K562 (cell line): ENCODE measurements around the gene DOCK1. TPM values are rescaled to one million over a fixed set of nuclear protein-coding genes. Genes with fewer than 3 reads are reported as not detected.

ENCODE experiments used
- ARID1B ChIP-seq: fragments of 450-650 bp; IDR thresholded peaks from 2 replicates; pipeline ENCODE4 v1.6.1; 2016; ENCODE audit warnings: antibody characterized with exemption, mild to moderate bottlenecking, inconsistent platforms
- C11orf30 ChIP-seq: fragments of 450-650 bp; IDR thresholded peaks from 2 replicates; pipeline ENCODE4 v1.6.1; 2016; ENCODE audit warnings: low read depth, mild to moderate bottlenecking
- CC2D1A ChIP-seq: fragments of 450-650 bp; IDR thresholded peaks from 2 replicates; pipeline ENCODE4 v1.6.1; 2017; ENCODE audit warnings: mild to moderate bottlenecking
- CEBPZ ChIP-seq: fragments of 150-350 bp; IDR thresholded peaks from 2 replicates; pipeline ENCODE4 v1.6.1; 2014; ENCODE audit warnings: low read depth, mild to moderate bottlenecking, low read length, borderline replicate concordance
- EGR1 ChIP-seq: fragments of 450-650 bp; conservative IDR thresholded peaks from 2 replicates; pipeline ENCODE4 v1.6.1; 2017; ENCODE audit warnings: mild to moderate bottlenecking
- SRSF7 ChIP-seq: fragments of 200-400 bp; formaldehyde crosslinking; optimal IDR thresholded peaks from 2 replicates; pipeline ENCODE3; 2017; ENCODE audit warnings: mild to moderate bottlenecking, low read depth, low read length
- XRCC3 ChIP-seq: fragments of 450-650 bp; IDR thresholded peaks from 2 replicates; pipeline ENCODE4 v1.6.1; 2017; ENCODE audit warnings: mild to moderate bottlenecking, moderate library complexity
- ZBTB43 ChIP-seq: sonication (generic); formaldehyde crosslinking; IDR thresholded peaks from 2 replicates; pipeline ENCODE4 v1.8.0; 2023; ENCODE audit warnings: mild to moderate bottlenecking, missing genetic modification reagents
- polyA plus RNA-seq, 8 experiments: library from polyadenylated mRNA; depleted of rRNA in 4 of 8; stranded (reverse) in 5 of 8; unstranded in 3 of 8; fragments of >200 nt; fragmentation: Nextera tagmentation in 2 of 8; fragmentation: Illumina TruSeq in 1 of 8; extraction: Ambion mirVana in 2 of 8; extraction: Trizol in 1 of 8; gene quantifications; 2 replicates each; pipeline versions ENCODE4 v1.2.1 to v1.2.3, GENCODE V29; 2011 to 2014; ENCODE audit warnings: inconsistent platforms in 1 of 8, missing spikeins in 1 of 8
- total RNA-seq, 7 experiments: library from RNA; depleted of rRNA in 6 of 7; stranded (reverse); fragments of >200 nt in 6 of 7; fragmentation: Illumina TruSeq in 2 of 7; extraction: Trizol in 2 of 7; gene quantifications; 2 replicates each; pipeline versions ENCODE4 v1.2.1 to v1.2.3, GENCODE V29; 2011 to 2021; ENCODE audit warnings: low replicate concordance in 1 of 7
- TF ChIP-seq, protein P1 (sequence below): fragments of 250-450 bp; sonication (Bioruptor Pico); IDR thresholded peaks from 2 replicates; pipeline ENCODE4 v1.4.0; 2020; ENCODE audit warnings: mild to moderate bottlenecking

DOCK1 gene
- total and polyA plus RNA-seq, 9 of the 15 experiments (the other 6 are each of a cell fraction or from before 2014, with no cell fraction given) = 0.31 TPM; not detected in 8

GRCh38 chr10:127392351-127393235, 487.4 kb downstream of the DOCK1 start (continued):
- no peak for TF ChIP-seq ZBTB43 (CRISPR knock-in tag)
- TF ChIP-seq EGR1 = no peak
- TF ChIP-seq, protein P1, sequence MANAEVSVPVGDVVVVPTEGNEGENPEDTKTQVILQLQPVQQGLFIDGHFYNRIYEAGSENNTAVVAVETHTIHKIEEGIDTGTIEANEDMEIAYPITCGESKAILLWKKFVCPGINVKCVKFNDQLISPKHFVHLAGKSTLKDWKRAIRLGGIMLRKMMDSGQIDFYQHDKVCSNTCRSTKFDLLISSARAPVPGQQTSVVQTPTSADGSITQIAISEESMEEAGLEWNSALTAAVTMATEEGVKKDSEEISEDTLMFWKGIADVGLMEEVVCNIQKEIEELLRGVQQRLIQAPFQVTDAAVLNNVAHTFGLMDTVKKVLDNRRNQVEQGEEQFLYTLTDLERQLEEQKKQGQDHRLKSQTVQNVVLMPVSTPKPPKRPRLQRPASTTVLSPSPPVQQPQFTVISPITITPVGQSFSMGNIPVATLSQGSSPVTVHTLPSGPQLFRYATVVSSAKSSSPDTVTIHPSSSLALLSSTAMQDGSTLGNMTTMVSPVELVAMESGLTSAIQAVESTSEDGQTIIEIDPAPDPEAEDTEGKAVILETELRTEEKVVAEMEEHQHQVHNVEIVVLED (CRISPR knock-in tag) = no peak
- no peak for TF ChIP-seq SRSF7
- no peak for TF ChIP-seq C11orf30
- no peak for TF ChIP-seq ARID1B
- no peak for TF ChIP-seq CC2D1A
- TF ChIP-seq CEBPZ = no peak
- TF ChIP-seq XRCC3 = no peak
